Coronary artery (tissue), 2 donors: ENCODE results near the gene LTB4R.

Source experiments
- DNase-seq: peaks from one replicate; pipeline ENCODE4 v3.0.0-alpha.2; 2017; ENCODE audit warnings: low spot score
- H3K27ac ChIP-seq, 2 donors: fragments of 200-600 bp; sonication (generic); one replicate each; pipeline ENCODE4 v1.5.1; 2016 to 2019
- H3K4me3 ChIP-seq: fragments of 200-600 bp; sonication (generic); 2 replicates; pipeline ENCODE4 v1.5.1; 2016; ENCODE audit warnings: mild to moderate bottlenecking, moderate library complexity
- TF ChIP-seq, protein P1 (sequence below): fragments of 200-600 bp; sonication (generic); IDR thresholded peaks from one replicate; pipeline ENCODE4 v1.5.1; 2019; ENCODE audit warnings: antibody characterized with exemption

The LTB4R gene

GRCh38 chr14:24315243-24315806 lies 4.0 kb downstream of the LTB4R start:
- no peak overlapping the region for H3K4me3 ChIP-seq
- H3K27ac ChIP-seq, result peak overlapping the region in 1 of 2 donors; percentile 65
- TF ChIP-seq, protein P1, sequence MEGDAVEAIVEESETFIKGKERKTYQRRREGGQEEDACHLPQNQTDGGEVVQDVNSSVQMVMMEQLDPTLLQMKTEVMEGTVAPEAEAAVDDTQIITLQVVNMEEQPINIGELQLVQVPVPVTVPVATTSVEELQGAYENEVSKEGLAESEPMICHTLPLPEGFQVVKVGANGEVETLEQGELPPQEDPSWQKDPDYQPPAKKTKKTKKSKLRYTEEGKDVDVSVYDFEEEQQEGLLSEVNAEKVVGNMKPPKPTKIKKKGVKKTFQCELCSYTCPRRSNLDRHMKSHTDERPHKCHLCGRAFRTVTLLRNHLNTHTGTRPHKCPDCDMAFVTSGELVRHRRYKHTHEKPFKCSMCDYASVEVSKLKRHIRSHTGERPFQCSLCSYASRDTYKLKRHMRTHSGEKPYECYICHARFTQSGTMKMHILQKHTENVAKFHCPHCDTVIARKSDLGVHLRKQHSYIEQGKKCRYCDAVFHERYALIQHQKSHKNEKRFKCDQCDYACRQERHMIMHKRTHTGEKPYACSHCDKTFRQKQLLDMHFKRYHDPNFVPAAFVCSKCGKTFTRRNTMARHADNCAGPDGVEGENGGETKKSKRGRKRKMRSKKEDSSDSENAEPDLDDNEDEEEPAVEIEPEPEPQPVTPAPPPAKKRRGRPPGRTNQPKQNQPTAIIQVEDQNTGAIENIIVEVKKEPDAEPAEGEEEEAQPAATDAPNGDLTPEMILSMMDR, result no peak
- DNase-seq, result no peak

GRCh38 chr14:24315807-24316596 lies 4.7 kb downstream of the LTB4R start:
- TF ChIP-seq, protein P1, result no peak
- no peak for DNase-seq
- Histone ChIP-seq H3K27ac (peak overlapping the region in 1 of 2 donors; percentile 65), H3K4me3 (peak overlapping the region; percentile 45)

GRCh38 chr14:24316597-24316950 lies 5.3 kb downstream of the LTB4R start:
- H3K27ac ChIP-seq, result peak overlapping the region in 1 of 2 donors; percentile 65

GRCh38 chr14:24317141-24317928 lies 6.0 kb downstream of the LTB4R start:
- TF ChIP-seq, protein P1, result no peak
- DNase-seq, result no peak
- Histone ChIP-seq H3K4me3 (no peak overlapping the region), H3K27ac (no peak overlapping the region)

More at GRCh38 chr14:24316597-24316950, 5.3 kb downstream of the LTB4R start:
- H3K4me3 ChIP-seq, result peak overlapping the region; percentile 45
- no peak for DNase-seq
- TF ChIP-seq, protein P1, result no peak

DNA sequence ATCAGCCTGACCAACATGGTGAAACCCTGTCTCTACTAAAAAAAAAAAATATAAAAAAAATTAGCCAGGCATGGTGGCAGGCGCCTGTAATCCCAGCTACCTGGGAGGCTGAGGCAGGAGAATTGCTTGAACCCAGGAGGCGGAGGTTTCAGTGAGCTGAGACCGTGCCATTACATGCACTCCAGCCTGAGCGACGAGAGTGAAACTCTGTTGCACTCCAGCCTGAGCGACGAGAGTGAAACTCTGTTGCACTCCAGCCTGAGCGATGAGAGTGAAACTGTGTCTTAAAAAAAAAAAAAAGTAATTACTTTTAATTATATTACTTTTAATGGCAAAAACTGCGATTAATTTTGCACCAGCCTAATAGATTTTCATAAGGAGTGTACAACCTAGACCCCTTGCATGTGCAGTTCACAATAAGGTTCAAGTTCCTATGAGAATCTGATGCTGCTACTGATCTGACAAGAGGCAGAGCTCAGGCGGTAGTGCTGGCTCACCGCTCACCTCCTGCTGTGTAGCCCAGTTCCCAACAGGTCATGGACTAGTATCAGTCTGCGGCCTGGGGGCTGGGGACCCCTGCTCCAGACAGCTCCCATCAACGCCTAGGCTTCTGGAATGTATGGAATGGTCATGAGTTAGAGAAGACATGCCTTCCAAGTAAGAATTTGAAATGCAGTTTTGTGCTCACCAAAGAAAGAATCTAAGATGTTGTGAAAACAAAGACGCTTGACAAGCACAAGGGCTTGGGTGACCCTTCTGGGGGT lies 10.1 kb downstream of the LTB4R start:
- DNase-seq, result no peak

DNA sequence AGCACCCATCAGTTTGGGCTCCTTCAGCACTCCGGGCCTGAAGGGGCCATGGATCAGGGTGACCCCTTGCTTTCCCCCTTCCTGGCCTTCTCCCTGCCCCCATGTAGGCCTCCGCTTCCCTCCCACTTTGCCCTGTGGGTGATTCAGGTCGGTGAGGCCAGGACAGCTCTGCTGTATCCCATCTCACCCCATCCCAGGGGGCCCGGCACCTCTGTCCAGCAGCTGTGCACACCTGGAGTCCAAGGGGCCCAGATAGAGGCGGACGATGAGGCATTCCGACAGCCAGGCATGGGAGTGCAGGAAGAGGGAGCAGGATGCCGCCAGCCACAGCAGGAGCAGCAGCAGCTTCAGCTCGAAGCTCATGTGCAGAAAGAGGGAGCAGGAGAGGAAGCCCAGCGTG lies 11.4 kb downstream of the LTB4R start:
- DNase-seq, result no peak
- TF ChIP-seq, protein P1, result no peak
- H3K27ac ChIP-seq, result no peak overlapping the region
- no peak overlapping the region for H3K4me3 ChIP-seq

More for the DNA sequence above, 10.1 kb downstream of the LTB4R start:
- H3K27ac ChIP-seq, result no peak overlapping the region
- H3K4me3 ChIP-seq, result no peak overlapping the region
- TF ChIP-seq, protein P1, result no peak
